ENCODE measurements around the gene SLC2A6. TPM values are rescaled to one million over a fixed set of nuclear protein-coding genes. Genes with fewer than 3 reads are reported as not detected.

SLC2A6 gene
- polyA plus RNA-seq, 1 donor (not counting 4 experiments of a cell fraction or from before 2014, with no cell fraction given): 15.9 TPM

GRCh38 chr9:133502112-133502511 is 23.2 kb upstream of the SLC2A6 start:
- FAIRE-seq: no peak

GRCh38 chr9:133499892-133500270 is 21.0 kb upstream of the SLC2A6 start:
- Histone ChIP-seq H2AFZ (ENCODE audit: control insufficient read depth, low read length) (no peak overlapping the region), H4K20me1 (ENCODE audit: control insufficient read depth, extremely low read depth, insufficient read depth, low read length) (no peaks in the 10 kb centered on the region), H3K9me1 (ENCODE audit: control insufficient read depth, extremely low read depth, insufficient read depth, low read length) (no peaks in the 10 kb centered on the region), H3K27ac (ENCODE audit: control insufficient read depth, insufficient read depth, low read length) (no peak overlapping the region), H3K4me2 (ENCODE audit: control insufficient read depth, extremely low read depth, insufficient read depth, low read depth, low read length) (no peak overlapping the region), H3K79me2 (ENCODE audit: control insufficient read depth, insufficient read depth, low read length) (no peaks in the 10 kb centered on the region), H3K27me3 (ENCODE audit: control insufficient read depth, extremely low read depth, insufficient read depth, low read length) (peaks cover 4% of the 10 kb centered on the region), H3K9me3 (ENCODE audit: control insufficient read depth, low read depth, low read length) (no peaks in the 10 kb centered on the region), H3K36me3 (ENCODE audit: control insufficient read depth in 2 of 2, extremely low read depth in 1 of 2, insufficient read depth in 2 of 2, low read length in 2 of 2) (no peaks in the 10 kb centered on the region), H3K4me3 (ENCODE audit: control insufficient read depth in 2 of 3, extremely low read depth in 1 of 3, insufficient read depth in 2 of 3, low read depth in 1 of 3, low read length in 3 of 3) (no peak overlapping the region), H3K4me1 (ENCODE audit: control insufficient read depth, extremely low read depth, insufficient read depth, low read length) (no peaks in the 10 kb centered on the region), H3K9ac (ENCODE audit: control insufficient read depth, extremely low read depth, insufficient read depth, low read length) (no peak overlapping the region)
- dilution Hi-C loops (cut with MboI; ENCODE audit: extremely low pct_ligation_motif_present, low sequenced_read_pairs): no loop called here
- TF ChIP-seq EZH2 (IDR thresholded peaks at IDR 0.05; ENCODE audit: low read length): no peak
- no peak for TF ChIP-seq CTCF (optimal IDR thresholded peaks at IDR 0.05 in 1 of 3, IDR thresholded peaks at IDR 0.05 in 1 of 3, conservative IDR thresholded peaks at IDR 0.05 in 1 of 3; ENCODE audit: extremely low read depth in 1 of 3, insufficient read depth in 2 of 3, low read length in 3 of 3)
- FAIRE-seq: no peak
- no peak for DNase-seq (ENCODE audit: low read depth, low spot score)

More at GRCh38 chr9:133502112-133502511, 23.2 kb upstream of the SLC2A6 start:
- H3K4me3 ChIP-seq (ENCODE audit: control insufficient read depth in 2 of 3, extremely low read depth in 1 of 3, insufficient read depth in 2 of 3, low read depth in 1 of 3, low read length in 3 of 3): no peak overlapping the region
- no peaks in the 10 kb centered on the region for H3K9me1 ChIP-seq (ENCODE audit: control insufficient read depth, extremely low read depth, insufficient read depth, low read length)
- H3K36me3 ChIP-seq (ENCODE audit: control insufficient read depth in 2 of 2, extremely low read depth in 1 of 2, insufficient read depth in 2 of 2, low read length in 2 of 2): no peaks in the 10 kb centered on the region
- H4K20me1 ChIP-seq (ENCODE audit: control insufficient read depth, extremely low read depth, insufficient read depth, low read length): no peaks in the 10 kb centered on the region
- peaks cover 4% of the 10 kb centered on the region for H3K27me3 ChIP-seq (ENCODE audit: control insufficient read depth, extremely low read depth, insufficient read depth, low read length)
- no peak overlapping the region for H2AFZ ChIP-seq (ENCODE audit: control insufficient read depth, low read length)
- no peak overlapping the region for H3K4me2 ChIP-seq (ENCODE audit: control insufficient read depth, extremely low read depth, insufficient read depth, low read depth, low read length)
- TF ChIP-seq CTCF (optimal IDR thresholded peaks at IDR 0.05 in 1 of 3, IDR thresholded peaks at IDR 0.05 in 1 of 3, conservative IDR thresholded peaks at IDR 0.05 in 1 of 3; ENCODE audit: extremely low read depth in 1 of 3, insufficient read depth in 2 of 3, low read length in 3 of 3): no peak
- no peak for TF ChIP-seq EZH2 (IDR thresholded peaks at IDR 0.05; ENCODE audit: low read length)
- no peaks in the 10 kb centered on the region for H3K9me3 ChIP-seq (ENCODE audit: control insufficient read depth, low read depth, low read length)
- DNase-seq (ENCODE audit: low read depth, low spot score): no peak
- no peaks in the 10 kb centered on the region for H3K4me1 ChIP-seq (ENCODE audit: control insufficient read depth, extremely low read depth, insufficient read depth, low read length)
- no peak overlapping the region for H3K27ac ChIP-seq (ENCODE audit: control insufficient read depth, insufficient read depth, low read length)
- H3K9ac ChIP-seq (ENCODE audit: control insufficient read depth, extremely low read depth, insufficient read depth, low read length): no peak overlapping the region
- H3K79me2 ChIP-seq (ENCODE audit: control insufficient read depth, insufficient read depth, low read length): no peaks in the 10 kb centered on the region
- dilution Hi-C loops (cut with MboI; ENCODE audit: extremely low pct_ligation_motif_present, low sequenced_read_pairs): no loop called here

Data from keratinocyte (primary cell).